GM12865 (cell line): ENCODE results near the gene ATG2A.

Source experiments
- DNase-seq: peaks from one replicate; pipeline ENCODE4 v3.0.0; 2010; ENCODE audit warnings: low read depth
- H3K4me3 ChIP-seq: 2 replicates; pipeline ENCODE4 v1.5.1; 2011; ENCODE audit warnings: mild to moderate bottlenecking, low read depth, low read length, control low read depth
- TF ChIP-seq, protein P1 (sequence below): IDR thresholded peaks from 2 replicates; pipeline ENCODE4 v1.5.1; 2011; ENCODE audit warnings: low read length, control low read depth, low read depth, inconsistent platforms; ENCODE audit not compliant: insufficient read depth; ENCODE audit errors: missing control alignments

Gene ATG2A

GRCh38 chr11:64898541-64898940 is 18.5 kb downstream of the ATG2A start:
- TF ChIP-seq, protein P1, sequence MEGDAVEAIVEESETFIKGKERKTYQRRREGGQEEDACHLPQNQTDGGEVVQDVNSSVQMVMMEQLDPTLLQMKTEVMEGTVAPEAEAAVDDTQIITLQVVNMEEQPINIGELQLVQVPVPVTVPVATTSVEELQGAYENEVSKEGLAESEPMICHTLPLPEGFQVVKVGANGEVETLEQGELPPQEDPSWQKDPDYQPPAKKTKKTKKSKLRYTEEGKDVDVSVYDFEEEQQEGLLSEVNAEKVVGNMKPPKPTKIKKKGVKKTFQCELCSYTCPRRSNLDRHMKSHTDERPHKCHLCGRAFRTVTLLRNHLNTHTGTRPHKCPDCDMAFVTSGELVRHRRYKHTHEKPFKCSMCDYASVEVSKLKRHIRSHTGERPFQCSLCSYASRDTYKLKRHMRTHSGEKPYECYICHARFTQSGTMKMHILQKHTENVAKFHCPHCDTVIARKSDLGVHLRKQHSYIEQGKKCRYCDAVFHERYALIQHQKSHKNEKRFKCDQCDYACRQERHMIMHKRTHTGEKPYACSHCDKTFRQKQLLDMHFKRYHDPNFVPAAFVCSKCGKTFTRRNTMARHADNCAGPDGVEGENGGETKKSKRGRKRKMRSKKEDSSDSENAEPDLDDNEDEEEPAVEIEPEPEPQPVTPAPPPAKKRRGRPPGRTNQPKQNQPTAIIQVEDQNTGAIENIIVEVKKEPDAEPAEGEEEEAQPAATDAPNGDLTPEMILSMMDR = no peak
- H3K4me3 ChIP-seq = no peak overlapping the region
- no peak for DNase-seq

- TF ChIP-seq, protein P1 = no peak
- no peak for DNase-seq
- no peak overlapping the region for H3K4me3 ChIP-seq
These were observed 18.9 kb downstream of the ATG2A start for GRCh38 chr11:64898076-64898445.

DNA sequence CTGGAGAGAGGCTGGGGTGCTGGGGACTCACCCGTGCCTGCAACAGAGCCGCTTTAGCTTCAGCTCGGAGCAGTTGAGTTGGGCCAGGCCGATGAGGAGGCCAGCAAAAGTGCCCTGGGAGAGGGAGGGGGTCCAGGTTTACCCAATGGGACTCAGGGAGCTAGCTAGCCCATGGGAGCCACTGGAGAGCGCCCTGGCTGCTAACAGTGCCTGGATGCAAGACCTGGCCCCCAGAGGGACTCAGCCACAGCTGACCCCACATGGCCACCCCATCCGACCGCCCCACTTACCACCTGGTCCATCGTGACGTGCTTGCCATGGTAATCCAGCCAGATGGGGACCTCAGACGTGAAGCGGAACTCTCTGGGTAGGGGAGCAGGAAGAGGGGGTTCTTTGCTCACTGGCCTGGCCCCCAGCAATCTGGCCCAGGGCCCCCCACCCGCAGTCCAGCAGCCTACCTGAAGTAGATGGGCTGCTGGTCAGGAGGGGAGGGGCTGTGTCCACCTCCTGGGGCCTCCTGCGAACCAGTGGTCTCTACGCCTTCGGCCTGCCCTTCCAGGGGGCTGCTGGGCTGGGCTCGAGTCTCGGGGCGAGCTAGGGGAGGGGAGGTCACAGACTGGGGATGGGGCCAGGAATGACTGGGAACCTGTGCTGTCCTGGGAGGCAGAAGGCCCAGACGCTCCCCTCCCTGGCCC is 19.5 kb downstream of the ATG2A start:
- H3K4me3 ChIP-seq = no peak overlapping the region
- DNase-seq = no peak
- TF ChIP-seq, protein P1 = no peak

GRCh38 chr11:64896448-64897022 is 20.5 kb downstream of the ATG2A start:
- DNase-seq = no peak
- H3K4me3 ChIP-seq = no peak overlapping the region
- TF ChIP-seq, protein P1 = no peak

DNA sequence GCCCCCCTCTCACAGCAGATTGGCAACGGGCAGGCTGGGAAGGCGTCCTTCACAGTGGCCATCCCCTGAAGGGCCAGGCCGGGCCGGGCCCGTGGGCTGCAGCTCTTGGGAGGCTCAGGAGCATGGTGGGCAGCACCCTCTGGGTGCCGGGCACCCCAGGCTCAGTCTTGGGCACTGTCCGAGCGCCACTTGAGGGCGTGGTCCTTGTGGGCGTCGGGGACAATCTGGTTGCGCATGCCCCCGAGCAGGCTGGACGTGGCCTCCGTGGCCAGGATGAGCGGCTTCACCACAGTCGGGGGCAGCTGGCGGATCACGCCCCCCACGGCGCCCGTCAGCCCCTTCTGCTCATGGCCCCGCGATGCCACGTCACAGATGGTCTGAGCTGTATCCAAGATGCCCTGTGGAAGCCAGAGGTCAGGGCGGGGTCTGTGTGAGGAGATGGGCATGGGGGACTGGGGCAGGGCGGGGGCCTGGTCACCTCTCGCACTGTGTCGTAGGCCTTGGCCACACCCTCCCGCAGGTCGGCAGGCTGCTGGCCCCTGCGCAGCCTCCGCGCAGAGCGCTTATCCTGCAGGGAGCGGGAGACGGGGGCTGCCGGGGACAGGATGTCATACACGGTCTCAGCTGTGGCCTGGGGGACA is 22.1 kb downstream of the ATG2A start:
- DNase-seq = no peak
- TF ChIP-seq, protein P1 = no peak
- H3K4me3 ChIP-seq = no peak overlapping the region

DNA sequence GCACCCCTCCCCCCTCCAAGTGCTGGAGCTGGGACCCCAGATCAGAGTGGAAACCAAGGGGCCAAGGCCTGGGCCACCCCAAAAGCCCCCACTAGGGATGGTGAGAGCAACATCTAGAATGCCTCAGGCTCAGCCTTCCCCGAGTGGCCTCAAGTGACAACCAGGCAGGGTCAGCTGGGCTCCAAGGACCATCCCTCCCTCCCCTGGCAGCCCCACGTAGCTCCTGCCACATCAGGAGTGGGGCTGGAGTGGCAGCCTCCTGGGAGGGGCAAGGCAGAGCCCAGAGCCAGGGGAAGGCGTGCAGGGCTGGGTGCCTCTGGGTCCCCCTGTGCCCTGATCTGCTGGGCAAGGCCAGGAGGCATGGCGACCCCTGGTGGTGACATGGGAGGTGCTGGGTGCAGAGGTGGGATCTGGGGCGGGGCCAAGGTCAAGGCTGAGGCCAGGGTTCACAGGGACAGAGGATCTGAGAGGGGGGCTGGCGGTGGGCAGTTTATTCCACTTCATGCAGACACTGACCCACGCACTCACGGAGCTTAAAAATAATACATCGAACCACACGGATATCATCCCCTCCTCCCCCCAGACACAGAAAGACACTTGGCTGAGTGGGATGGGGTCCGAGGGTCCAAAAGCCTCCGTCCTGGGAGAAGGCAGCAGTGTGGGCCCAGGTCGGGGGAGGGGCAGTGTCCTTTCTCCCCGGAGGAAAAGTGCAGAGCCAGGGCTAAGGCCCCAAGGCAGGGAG is 22.8 kb downstream of the ATG2A start:
- TF ChIP-seq, protein P1 = peak; percentile 99
- DNase-seq = peak; percentile 91
- H3K4me3 ChIP-seq = no peak overlapping the region
